HEK293 (cell line): ENCODE results near the gene HOXC10.

ENCODE experiments used
- BCL11B ChIP-seq: fragments of 450-650 bp; formaldehyde crosslinking; IDR thresholded peaks from 2 replicates; pipeline ENCODE4 v1.5.1; 2016; ENCODE audit warnings: low read depth, missing biosample characterization, missing genetic modification characterization
- PBX3 ChIP-seq: sonication (generic); formaldehyde crosslinking; IDR thresholded peaks from 2 replicates; pipeline ENCODE4 v1.8.1; 2022; ENCODE audit warnings: mild to moderate bottlenecking, moderate library complexity, missing genetic modification reagents
- PRDM10 ChIP-seq: fragments of 450-650 bp; formaldehyde crosslinking; IDR thresholded peaks from 2 replicates; pipeline ENCODE4 v1.5.1; 2016; ENCODE audit warnings: missing biosample characterization, missing genetic modification characterization
- PRDM6 ChIP-seq: fragments of 450-650 bp; formaldehyde crosslinking; IDR thresholded peaks from 2 replicates; pipeline ENCODE4 v1.5.1; 2017; ENCODE audit warnings: missing biosample characterization, missing genetic modification characterization
- REST ChIP-seq: fragments of 450-650 bp; formaldehyde crosslinking; IDR thresholded peaks from 2 replicates; pipeline ENCODE4 v1.5.1; 2016; ENCODE audit warnings: missing biosample characterization, missing genetic modification characterization
- SP7 ChIP-seq: fragments of 450-650 bp; formaldehyde crosslinking; IDR thresholded peaks from 2 replicates; pipeline ENCODE4 v1.5.1; 2016; ENCODE audit warnings: missing biosample characterization, missing genetic modification characterization
- TSHZ1 ChIP-seq: fragments of 450-650 bp; formaldehyde crosslinking; IDR thresholded peaks from 2 replicates; pipeline ENCODE4 v1.5.1; 2016; ENCODE audit warnings: missing biosample characterization, missing genetic modification characterization, borderline replicate concordance
- ZFP37 ChIP-seq: fragments of 450-650 bp; formaldehyde crosslinking; IDR thresholded peaks from 2 replicates; pipeline ENCODE4 v1.5.1; 2016; ENCODE audit warnings: missing biosample characterization, missing genetic modification characterization
- ZNF174 ChIP-seq: fragments of 450-650 bp; formaldehyde crosslinking; IDR thresholded peaks from 2 replicates; pipeline ENCODE4 v1.5.0; 2017; ENCODE audit warnings: missing biosample characterization, mild to moderate bottlenecking, missing genetic modification characterization
- ZNF175 ChIP-seq: fragments of 450-650 bp; formaldehyde crosslinking; IDR thresholded peaks from 2 replicates; pipeline ENCODE4 v1.5.1; 2016; ENCODE audit warnings: missing biosample characterization, missing genetic modification characterization
- ZNF184 ChIP-seq: fragments of 450-650 bp; IDR thresholded peaks from 2 replicates; pipeline ENCODE4 v1.5.1; 2018; ENCODE audit warnings: missing biosample characterization, mild to moderate bottlenecking, missing genetic modification characterization
- ZNF202 ChIP-seq: fragments of 450-650 bp; formaldehyde crosslinking; IDR thresholded peaks from 2 replicates; pipeline ENCODE4 v1.5.1; 2016; ENCODE audit warnings: missing biosample characterization, missing genetic modification characterization, borderline replicate concordance
- ZNF280C ChIP-seq: fragments of 450-650 bp; formaldehyde crosslinking; IDR thresholded peaks from 2 replicates; pipeline ENCODE4 v1.5.1; 2016; ENCODE audit warnings: missing biosample characterization, missing genetic modification characterization
- ZNF629 ChIP-seq: fragments of 450-650 bp; formaldehyde crosslinking; IDR thresholded peaks from 2 replicates; pipeline ENCODE4 v1.5.1; 2017; ENCODE audit warnings: missing biosample characterization, missing genetic modification characterization
- ZNF692 ChIP-seq: fragments of 450-650 bp; formaldehyde crosslinking; IDR thresholded peaks from 2 replicates; pipeline ENCODE4 v1.5.1; 2016; ENCODE audit warnings: missing biosample characterization, missing genetic modification characterization
- ZNF768 ChIP-seq: fragments of 450-650 bp; formaldehyde crosslinking; IDR thresholded peaks from 2 replicates; pipeline ENCODE4 v1.5.1; 2018; ENCODE audit warnings: missing biosample characterization, mild to moderate bottlenecking, missing genetic modification characterization
- ZNF776 ChIP-seq: fragments of 450-650 bp; formaldehyde crosslinking; IDR thresholded peaks from 2 replicates; pipeline ENCODE4 v1.5.0; 2017; ENCODE audit warnings: missing biosample characterization, missing genetic modification characterization, borderline replicate concordance
- ZNF837 ChIP-seq: fragments of 450-650 bp; formaldehyde crosslinking; IDR thresholded peaks from 2 replicates; pipeline ENCODE4 v1.5.1; 2016; ENCODE audit warnings: missing biosample characterization, missing genetic modification characterization

HOXC10 gene

GRCh38 chr12:54028314-54029201 is 43.6 kb downstream of the HOXC10 start, which contains the start of gene HOXC6 (continued):
- TF ChIP-seq ZNF202 (tag by site-specific recombination) (no peak), ZNF175 (no peak), PRDM6 (tag by site-specific recombination) (peak; percentile 100), SP7 (tag by site-specific recombination) (peak; percentile 66), TSHZ1 (tag by site-specific recombination) (no peak; the same call in 1 of the 2 replicates), REST (tag by site-specific recombination) (no peak), ZNF280C (no peak), ZNF174 (tag by site-specific recombination) (no peak), ZNF837 (tag by site-specific recombination) (no peak), ZFP37 (tag by site-specific recombination) (no peak), PBX3 (no peak), ZNF184 (tag by site-specific recombination) (no peak), BCL11B (tag by site-specific recombination) (no peak), ZNF629 (tag by site-specific recombination) (peak; percentile 51), ZNF776 (no peak), ZNF768 (no peak), PRDM10 (tag by site-specific recombination) (peak; percentile 55; the same call in 1 of the 2 replicates), ZNF692 (tag by site-specific recombination) (0 out of 2 replicates have a peak, but pooled peaks have one; percentile 29)
